H1 (cell line): ENCODE measurements around the gene MATK. TPM values are rescaled to one million over a fixed set of nuclear protein-coding genes. Genes with fewer than 3 reads are reported as not detected.

Experiments used
- CTCF ChIA-PET: fragments of 300-600 bp; sonication (Branson Sonifier 250); formaldehyde crosslinking; loops from one replicate; lab custom pipeline; 2021; ENCODE audit not compliant: partially characterized antibody; lab: Charles Lee
- POLR2A ChIA-PET: fragments of 300-600 bp; sonication (Branson Sonifier 250); formaldehyde crosslinking; loops from one replicate; lab custom pipeline; 2021; ENCODE audit warnings: inconsistent platforms; ENCODE audit not compliant: partially characterized antibody; lab: Charles Lee
- DNase-seq, 2 experiments: peaks; one replicate each; pipeline versions ENCODE4 v3.0.0 to v3.0.0-alpha.2; 2010 to 2022; ENCODE audit warnings: low spot score in 2 of 2, low read depth in 1 of 2, mixed read lengths in 1 of 2
- FAIRE-seq: peaks from 2 replicates; lab custom pipeline; 2011; peaks lifted over from hg19 to GRCh38; lab: Jason Lieb, UNC
- H2AFZ ChIP-seq: 2 replicates; pipeline ENCODE4 v1.8.1; 2012; ENCODE audit warnings: low read length, inconsistent platforms
- H2AK5ac ChIP-seq: 2 replicates; pipeline ENCODE4 v1.6.1; 2013; ENCODE audit warnings: low read depth, low read length
- H2BK120ac ChIP-seq: replicated peaks from 2 replicates; pipeline ENCODE3; 2013; ENCODE audit warnings: low read depth, low read length, inconsistent platforms
- H2BK12ac ChIP-seq: 2 replicates; pipeline ENCODE4 v1.6.1; 2013; ENCODE audit warnings: low read depth, low read length
- H2BK15ac ChIP-seq: 2 replicates; pipeline ENCODE4 v1.6.1; 2013; ENCODE audit warnings: low read length
- H2BK20ac ChIP-seq: 2 replicates; pipeline ENCODE4 v1.6.1; 2013; ENCODE audit warnings: low read length
- H2BK5ac ChIP-seq: 2 replicates; pipeline ENCODE4 v1.6.1; 2013; ENCODE audit warnings: low read depth, low read length
- H3K14ac ChIP-seq: 2 replicates; pipeline ENCODE4 v1.6.1; 2013; ENCODE audit warnings: inconsistent platforms; ENCODE audit not compliant: insufficient read length
- H3K18ac ChIP-seq: 2 replicates; pipeline ENCODE4 v1.6.1; 2013; ENCODE audit warnings: low read length; ENCODE audit errors: extremely low read depth
- H3K23ac ChIP-seq: 2 replicates; pipeline ENCODE4 v1.6.1; 2013; ENCODE audit warnings: inconsistent platforms; ENCODE audit not compliant: insufficient read length
- H3K23me2 ChIP-seq: 2 replicates; pipeline ENCODE4 v1.6.1; 2013; ENCODE audit warnings: low read depth, low read length
- H3K27ac ChIP-seq: 2 replicates; pipeline ENCODE4 v1.6.1; 2011; ENCODE audit warnings: low read depth, low read length, inconsistent platforms
- H3K27me3 ChIP-seq, 4 experiments: replicated peaks in 1 of 4; 1 replicate in 1 of 4; 2 replicates in 3 of 4; pipeline versions ENCODE4 v1.6.1 to v1.8.1; 2011 to 2013; ENCODE audit warnings: low read length in 3 of 4, mild to moderate bottlenecking in 3 of 4, inconsistent platforms in 2 of 4, mixed read lengths in 2 of 4, moderate library complexity in 1 of 4; ENCODE audit not compliant: control insufficient read depth in 3 of 4, insufficient read depth in 3 of 4; ENCODE audit errors: extremely low read depth in 1 of 4
- H3K36me3 ChIP-seq, 4 experiments: 2 replicates each; pipeline versions ENCODE4 v1.6.1 to v1.8.1; 2011 to 2013; ENCODE audit warnings: mild to moderate bottlenecking in 4 of 4, low read length in 3 of 4, moderate library complexity in 2 of 4, control low read depth in 1 of 4, inconsistent platforms in 1 of 4; ENCODE audit not compliant: insufficient read depth in 4 of 4, control insufficient read depth in 2 of 4
- H3K4ac ChIP-seq: replicated peaks from 2 replicates; pipeline ENCODE3; 2013; ENCODE audit warnings: low read length, low read depth, mixed read lengths, inconsistent platforms; ENCODE audit not compliant: insufficient read length
- H3K4me1 ChIP-seq, 4 experiments: replicated peaks in 1 of 4; 1 replicate in 1 of 4; 2 replicates in 3 of 4; pipeline versions ENCODE4 v1.6.1 to v1.8.1; 2011 to 2013; ENCODE audit warnings: low read length in 3 of 4, inconsistent platforms in 2 of 4, mixed read lengths in 1 of 4; ENCODE audit not compliant: insufficient read depth in 4 of 4, control insufficient read depth in 3 of 4
- H3K4me2 ChIP-seq, 2 experiments: 2 replicates each; pipeline versions ENCODE4 v1.6.1 to v1.8.1; 2011 to 2013; ENCODE audit warnings: low read depth in 2 of 2, low read length in 2 of 2, control low read depth in 1 of 2, inconsistent platforms in 1 of 2, mild to moderate bottlenecking in 1 of 2; ENCODE audit not compliant: insufficient read depth in 1 of 2
- H3K4me3 ChIP-seq, 4 experiments: fragments of 200-600, 300-600 bp in 1 of 4; sonication (generic), shearing (Covaris generic), sonication (Bioruptor Twin) in 1 of 4; 2 replicates each; pipeline versions ENCODE4 v1.5.1 to v1.8.1; 2011 to 2016; ENCODE audit warnings: low read length in 4 of 4, low read depth in 3 of 4, control low read depth in 2 of 4, inconsistent platforms in 2 of 4, mild to moderate bottlenecking in 2 of 4, mixed read lengths in 1 of 4, moderate library complexity in 1 of 4; ENCODE audit not compliant: insufficient read depth in 2 of 4; ENCODE audit errors: extremely low read depth in 1 of 4
- H3K56ac ChIP-seq: replicated peaks from 2 replicates; pipeline ENCODE3; 2013; ENCODE audit warnings: low read depth, mild to moderate bottlenecking, mixed read lengths, low read length, inconsistent platforms; ENCODE audit not compliant: insufficient read length
- H3K79me1 ChIP-seq: 2 replicates; pipeline ENCODE4 v1.6.1; 2013; ENCODE audit warnings: low read depth, low read length, control low read depth
- H3K79me2 ChIP-seq, 2 experiments: 2 replicates each; pipeline versions ENCODE4 v1.6.1 to v1.8.1; 2012 to 2013; ENCODE audit warnings: low read length in 2 of 2, mild to moderate bottlenecking in 2 of 2, inconsistent platforms in 1 of 2; ENCODE audit not compliant: insufficient read depth in 2 of 2, control insufficient read depth in 1 of 2
- H3K9ac ChIP-seq, 4 experiments: replicated peaks in 1 of 4; 1 replicate in 1 of 4; 2 replicates in 3 of 4; pipeline versions ENCODE4 v1.6.1 to v1.8.1; 2011 to 2013; ENCODE audit warnings: low read depth in 3 of 4, low read length in 3 of 4, control low read depth in 2 of 4, mild to moderate bottlenecking in 2 of 4, moderate library complexity in 2 of 4, inconsistent platforms in 1 of 4; ENCODE audit errors: extremely low read depth in 1 of 4
- H3K9me3 ChIP-seq, 2 experiments: 2 replicates each; pipeline versions ENCODE4 v1.6.1 to v1.8.1; 2012 to 2013; ENCODE audit warnings: mild to moderate bottlenecking in 2 of 2, moderate library complexity in 2 of 2, control low read depth in 1 of 2, inconsistent platforms in 1 of 2, low read depth in 1 of 2, low read length in 1 of 2, mixed read lengths in 1 of 2; ENCODE audit not compliant: insufficient read depth in 2 of 2
- H4K20me1 ChIP-seq, 2 experiments: replicated peaks in 1 of 2; 2 replicates each; pipeline versions ENCODE3 to v1.8.1; 2011 to 2013; ENCODE audit warnings: inconsistent platforms in 2 of 2, low read length in 2 of 2, mild to moderate bottlenecking in 1 of 2; ENCODE audit not compliant: insufficient read depth in 2 of 2, control insufficient read depth in 1 of 2
- H4K5ac ChIP-seq: 2 replicates; pipeline ENCODE4 v1.6.1; 2013; ENCODE audit warnings: low read length, low read depth, mixed read lengths, inconsistent platforms; ENCODE audit not compliant: insufficient read length
- H4K8ac ChIP-seq: 2 replicates; pipeline ENCODE4 v1.8.0; 2013; ENCODE audit warnings: mild to moderate bottlenecking, moderate library complexity, low read length, inconsistent platforms; ENCODE audit not compliant: insufficient read depth; ENCODE audit errors: extremely low read depth
- H4K91ac ChIP-seq: replicated peaks from 2 replicates; pipeline ENCODE3; 2013; ENCODE audit warnings: low read length, mixed read lengths, inconsistent platforms; ENCODE audit not compliant: insufficient read length
- BCL11A ChIP-seq, 2 experiments: IDR thresholded peaks; one replicate each; pipeline ENCODE4 v1.6.1; 2011; ENCODE audit warnings: low read depth in 2 of 2, low read length in 2 of 2, mild to moderate bottlenecking in 2 of 2
- GABPA ChIP-seq: IDR thresholded peaks from 2 replicates; pipeline ENCODE4 v1.6.1; 2011; ENCODE audit warnings: mild to moderate bottlenecking, low read length, moderate library complexity, borderline replicate concordance; ENCODE audit not compliant: insufficient read depth
- MAX ChIP-seq: IDR thresholded peaks from 2 replicates; pipeline ENCODE4 v1.6.1; 2012; ENCODE audit warnings: inconsistent platforms
- NANOG ChIP-seq: IDR thresholded peaks from 2 replicates; pipeline ENCODE4 v1.6.1; 2011; ENCODE audit warnings: low read length, low read depth, mild to moderate bottlenecking, inconsistent platforms; ENCODE audit not compliant: insufficient read depth, poor library complexity, severe bottlenecking
- TAF7 ChIP-seq: optimal IDR thresholded peaks from 2 replicates; pipeline ENCODE3; 2011; ENCODE audit warnings: low read depth, mild to moderate bottlenecking, inconsistent platforms, low read length, moderate library complexity, borderline replicate concordance
- TBP ChIP-seq: IDR thresholded peaks from 2 replicates; pipeline ENCODE4 v1.6.1; 2011; ENCODE audit warnings: low read depth, low read length, improper control_type of control experiment
- YY1 ChIP-seq: IDR thresholded peaks from 2 replicates; pipeline ENCODE4 v1.6.1; 2011; ENCODE audit warnings: low read depth, mild to moderate bottlenecking, low read length
- WGBS, 2 experiments: shearing (Covaris generic) in 1 of 2; methylation state at CpG; one replicate each; pipeline versions ENCODE4 v1.1.6 to v1.1.7; 2013 to 2015; ENCODE audit warnings: low lambda C conversion rate in 2 of 2, mixed read lengths in 2 of 2, inconsistent platforms in 1 of 2, low coverage in 1 of 2, missing lambda C conversion rate in 1 of 2; ENCODE audit not compliant: insufficient replicate concordance in 2 of 2, insufficient coverage in 1 of 2, insufficient read length in 1 of 2; ENCODE audit errors: extremely low coverage in 1 of 2, missing lambda C conversion rate in 1 of 2; 5-methylcytosine and 5-hydroxymethylcytosine counted together
- polyA plus RNA-seq, 7 experiments: library from polyadenylated mRNA; depleted of rRNA in 3 of 7; stranded (reverse) in 5 of 7; unstranded in 2 of 7; fragments of >200 nt in 5 of 7; fragments of 200-250 nt in 2 of 7; gene quantifications; 1 replicate in 5 of 7; 2 replicates in 1 of 7; 4 replicates in 1 of 7; pipeline versions ENCODE4 v1.2.1 to v1.2.3, GENCODE V29; 2011 to 2013; ENCODE audit warnings: missing spikeins in 2 of 7, mixed read lengths in 2 of 7
- total RNA-seq: library from RNA; stranded (reverse); fragmentation: NEBNext Ultra II Directional; extraction: Animal tissue kit (Norgen Biotek cat#: 25700); gene quantifications from 2 replicates; pipeline ENCODE4 v1.2.1, GENCODE V29; 2021

MATK gene
- total and polyA plus RNA-seq, 2 of the 8 experiments (the other 6 are each of a cell fraction or from before 2014, with no cell fraction given): 20.5 to 21.4 TPM

GRCh38 chr19:3730457-3730958 is 55.7 kb downstream of the MATK start:
- Histone ChIP-seq H3K18ac (no peak overlapping the region), H2BK15ac (no peak overlapping the region), H3K4me2 (no peak overlapping the region), H3K27me3 (no peaks in the 10 kb centered on the region), H4K20me1 (peaks cover 0 to under 1% of the 10 kb centered on the region in 2 experiments), H3K9me3 (no peaks in the 10 kb centered on the region), H3K56ac (no peak overlapping the region), H4K8ac (no peak overlapping the region; the same call in none of the 2 replicates), H2BK120ac (no peak overlapping the region), H2BK20ac (no peak overlapping the region), H2AK5ac (no peak overlapping the region), H3K9ac (no peak overlapping the region), H4K5ac (no peak overlapping the region), H3K27ac (no peak overlapping the region), H3K4ac (no peak overlapping the region), H3K4me1 (peaks cover 0 to 6% (median 2%) of the 10 kb centered on the region in 4 experiments; a peak in 4 of 7 replicates), H2BK12ac (no peak overlapping the region), H4K91ac (no peak overlapping the region), H2BK5ac (no peak overlapping the region), H3K79me1 (no peaks in the 10 kb centered on the region), H2AFZ (no peak overlapping the region), H3K14ac (no peak overlapping the region), H3K36me3 (peaks cover 0 to 3% (median 1%) of the 10 kb centered on the region in 4 experiments; a peak in 5 of 8 replicates), H3K4me3 (no peak overlapping the region), H3K23me2 (no peaks in the 10 kb centered on the region), H3K79me2 (no peaks in the 10 kb centered on the region), H3K23ac (no peak overlapping the region)
- no peak for DNase-seq
- no peak for TF ChIP-seq TBP
- TF ChIP-seq NANOG: no peak
- TF ChIP-seq YY1: no peak
- no peak for TF ChIP-seq TAF7
- no peak for TF ChIP-seq GABPA
- TF ChIP-seq BCL11A (IDR thresholded peaks at IDR 0.05; ENCODE audit: low read depth in 2 of 2, low read length in 2 of 2): no peak
- no peak for TF ChIP-seq MAX
- ChIA-PET POLR2A (no interaction called here), CTCF (interaction anchor here (0.8 to 2.7 kb wide), 4 partner anchors 10 to 28 kb away, joined by 3 to 14 read pairs (median 3); no protein-coding TSS in a partner anchor)
- 96% methylated on average over 32 of the region's 32 CpGs; no CpG with 5 or more reads in 1 of the 2 experiments for WGBS, 2 experiments
- FAIRE-seq: no peak
